Measurements from ENCODE around the gene VIP. TPM values are rescaled to one million over a fixed set of nuclear protein-coding genes. Genes with fewer than 3 reads are reported as not detected.

VIP gene
- total RNA-seq, 1 donor from 2014 or later: 1.7 TPM

DNA sequence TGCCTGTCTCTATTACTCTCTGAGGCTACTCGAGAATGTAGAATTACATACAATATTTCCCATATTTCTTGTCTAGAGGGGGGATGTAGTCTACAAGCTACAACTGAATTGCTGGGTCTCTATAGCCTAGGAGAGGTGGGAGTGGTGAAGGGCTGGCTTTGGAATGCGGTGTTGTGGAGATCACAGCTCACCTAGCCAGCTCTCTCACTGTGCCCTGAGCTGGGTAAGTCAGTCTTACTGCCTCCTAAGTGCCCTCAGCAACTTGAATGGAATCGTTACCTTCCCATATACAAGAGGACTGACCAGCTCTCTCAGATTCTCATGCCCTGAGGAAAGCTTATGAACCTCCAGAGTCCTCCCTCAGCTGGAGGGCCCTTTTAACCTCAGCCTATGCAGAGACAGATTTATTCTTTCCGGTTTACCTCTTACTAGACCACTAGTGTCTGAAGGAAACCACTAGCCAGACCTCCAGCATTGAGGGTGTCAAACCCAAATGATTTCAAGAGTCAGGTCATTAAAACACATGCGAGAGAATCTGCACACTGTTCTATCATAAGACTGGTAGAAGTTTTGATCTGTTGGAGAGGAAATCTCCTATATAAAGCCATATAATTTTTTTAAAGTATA is 20.6 kb downstream of the VIP start:
- TF ChIP-seq CTCF (IDR thresholded peaks at IDR 0.05; ENCODE audit: unreplicated experiment): no peak

GRCh38 chr6:152775428-152775827 is 24.8 kb downstream of the VIP start:
- Mint-ChIP-seq H3K36me3 (ENCODE audit: low read depth, unreplicated experiment) (no peaks in the 10 kb centered on the region), H3K27ac (ENCODE audit: unreplicated experiment) (no peak overlapping the region), H3K9me3 (ENCODE audit: unreplicated experiment) (no peaks in the 10 kb centered on the region), H3K4me3 (ENCODE audit: unreplicated experiment) (no peak overlapping the region), H3K27me3 (ENCODE audit: unreplicated experiment) (no peaks in the 10 kb centered on the region), H3K4me1 (ENCODE audit: unreplicated experiment) (no peaks in the 10 kb centered on the region)
- TF ChIP-seq CTCF (IDR thresholded peaks at IDR 0.05; ENCODE audit: unreplicated experiment): no peak
- no peak for DNase-seq (ENCODE audit: low spot score)

More for the DNA sequence above, 20.6 kb downstream of the VIP start:
- Mint-ChIP-seq H3K4me1 (ENCODE audit: unreplicated experiment) (no peaks in the 10 kb centered on the region), H3K9me3 (ENCODE audit: unreplicated experiment) (no peaks in the 10 kb centered on the region), H3K36me3 (ENCODE audit: low read depth, unreplicated experiment) (no peaks in the 10 kb centered on the region), H3K27me3 (ENCODE audit: unreplicated experiment) (no peaks in the 10 kb centered on the region), H3K4me3 (ENCODE audit: unreplicated experiment) (no peak overlapping the region), H3K27ac (ENCODE audit: unreplicated experiment) (no peak overlapping the region)
- DNase-seq (ENCODE audit: low spot score): no peak

GRCh38 chr6:152776833-152777232 is 26.2 kb downstream of the VIP start:
- no peak for DNase-seq (ENCODE audit: low spot score)
- TF ChIP-seq CTCF (IDR thresholded peaks at IDR 0.05; ENCODE audit: unreplicated experiment): no peak
- H3K36me3 Mint-ChIP-seq (ENCODE audit: low read depth, unreplicated experiment): no peaks in the 10 kb centered on the region
- no peak overlapping the region for H3K4me3 Mint-ChIP-seq (ENCODE audit: unreplicated experiment)
- H3K9me3 Mint-ChIP-seq (ENCODE audit: unreplicated experiment): no peaks in the 10 kb centered on the region
- no peaks in the 10 kb centered on the region for H3K27me3 Mint-ChIP-seq (ENCODE audit: unreplicated experiment)
- H3K27ac Mint-ChIP-seq (ENCODE audit: unreplicated experiment): no peak overlapping the region
- H3K4me1 Mint-ChIP-seq (ENCODE audit: unreplicated experiment): no peaks in the 10 kb centered on the region

- Mint-ChIP-seq H3K4me3 (ENCODE audit: unreplicated experiment) (no peak overlapping the region), H3K27ac (ENCODE audit: unreplicated experiment) (no peak overlapping the region), H3K4me1 (ENCODE audit: unreplicated experiment) (peaks cover 5% of the 10 kb centered on the region), H3K36me3 (ENCODE audit: low read depth, unreplicated experiment) (no peaks in the 10 kb centered on the region), H3K9me3 (ENCODE audit: unreplicated experiment) (no peaks in the 10 kb centered on the region), H3K27me3 (ENCODE audit: unreplicated experiment) (peaks cover 2% of the 10 kb centered on the region)
- DNase-seq (ENCODE audit: low spot score): no peak
- no peak for TF ChIP-seq CTCF (IDR thresholded peaks at IDR 0.05; ENCODE audit: unreplicated experiment)
Measured at GRCh38 chr6:152783217-152783878, 32.8 kb downstream of the VIP start.

DNA sequence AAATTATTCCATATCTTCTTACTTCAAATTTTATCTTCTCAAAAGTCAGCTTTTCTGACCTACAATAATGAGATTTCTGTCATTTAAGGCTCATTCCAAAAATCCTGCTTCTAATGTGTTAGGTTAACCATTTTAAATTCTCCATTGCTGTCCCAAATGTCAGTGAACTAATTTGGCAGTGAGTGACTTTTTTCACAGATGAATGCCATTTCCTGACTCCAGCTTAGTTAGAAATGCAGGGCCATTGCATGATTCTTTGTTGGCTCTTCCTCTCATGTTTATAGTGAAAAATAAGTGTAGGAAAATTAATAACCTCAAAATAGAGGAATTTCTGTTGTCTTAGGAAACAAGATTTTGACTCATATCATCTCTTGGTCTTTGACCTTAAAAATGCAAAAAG is 44.1 kb downstream of the VIP start:
- H3K27me3 Mint-ChIP-seq (ENCODE audit: unreplicated experiment): peaks cover 6% of the 10 kb centered on the region
- DNase-seq (ENCODE audit: low spot score): no peak
- H3K4me1 Mint-ChIP-seq (ENCODE audit: unreplicated experiment): peaks cover 15% of the 10 kb centered on the region
- no peak overlapping the region for H3K4me3 Mint-ChIP-seq (ENCODE audit: unreplicated experiment)
- no peak for TF ChIP-seq CTCF (IDR thresholded peaks at IDR 0.05; ENCODE audit: unreplicated experiment)
- H3K36me3 Mint-ChIP-seq (ENCODE audit: low read depth, unreplicated experiment): peaks cover 3% of the 10 kb centered on the region
- no peaks in the 10 kb centered on the region for H3K9me3 Mint-ChIP-seq (ENCODE audit: unreplicated experiment)
- no peak overlapping the region for H3K27ac Mint-ChIP-seq (ENCODE audit: unreplicated experiment)

Measured in endothelial cell (in vitro differentiated cells).